HG03064 (cell line): ENCODE results near the gene SH3BGR.

ENCODE experiments used
- ATAC-seq: cut with Tn5 transposase; IDR thresholded peaks from one replicate; pipeline ENCODE4 v1.9.1; 2021; ENCODE audit warnings: low read depth; ENCODE audit not compliant: unreplicated experiment

Gene SH3BGR

GRCh38 chr21:39510240-39510639 lies 58.5 kb downstream of the SH3BGR start:
- ATAC-seq = no peak

DNA sequence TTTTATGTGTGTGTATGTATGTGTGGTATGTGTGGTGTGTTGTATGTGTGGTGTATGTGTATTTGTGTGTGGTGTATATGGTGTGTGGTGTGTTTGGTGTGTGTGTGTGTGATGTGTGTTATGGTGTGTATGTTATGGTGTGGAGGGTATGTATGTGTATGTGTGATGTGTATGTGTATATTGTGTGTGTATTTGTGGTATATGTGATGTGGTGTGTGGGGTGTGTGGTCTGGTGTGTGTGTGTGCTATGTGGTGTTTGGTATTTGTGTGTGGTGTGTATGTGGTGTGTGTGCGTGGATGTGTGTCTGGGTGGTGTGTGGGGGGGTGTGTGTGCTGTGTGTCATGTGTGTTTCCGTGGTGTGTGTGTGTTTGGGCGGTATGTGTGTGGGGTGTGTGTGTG lies 59.3 kb downstream of the SH3BGR start:
- no peak for ATAC-seq

- no peak for ATAC-seq
Measured at GRCh38 chr21:39513735-39514134, 62.0 kb downstream of the SH3BGR start.

DNA sequence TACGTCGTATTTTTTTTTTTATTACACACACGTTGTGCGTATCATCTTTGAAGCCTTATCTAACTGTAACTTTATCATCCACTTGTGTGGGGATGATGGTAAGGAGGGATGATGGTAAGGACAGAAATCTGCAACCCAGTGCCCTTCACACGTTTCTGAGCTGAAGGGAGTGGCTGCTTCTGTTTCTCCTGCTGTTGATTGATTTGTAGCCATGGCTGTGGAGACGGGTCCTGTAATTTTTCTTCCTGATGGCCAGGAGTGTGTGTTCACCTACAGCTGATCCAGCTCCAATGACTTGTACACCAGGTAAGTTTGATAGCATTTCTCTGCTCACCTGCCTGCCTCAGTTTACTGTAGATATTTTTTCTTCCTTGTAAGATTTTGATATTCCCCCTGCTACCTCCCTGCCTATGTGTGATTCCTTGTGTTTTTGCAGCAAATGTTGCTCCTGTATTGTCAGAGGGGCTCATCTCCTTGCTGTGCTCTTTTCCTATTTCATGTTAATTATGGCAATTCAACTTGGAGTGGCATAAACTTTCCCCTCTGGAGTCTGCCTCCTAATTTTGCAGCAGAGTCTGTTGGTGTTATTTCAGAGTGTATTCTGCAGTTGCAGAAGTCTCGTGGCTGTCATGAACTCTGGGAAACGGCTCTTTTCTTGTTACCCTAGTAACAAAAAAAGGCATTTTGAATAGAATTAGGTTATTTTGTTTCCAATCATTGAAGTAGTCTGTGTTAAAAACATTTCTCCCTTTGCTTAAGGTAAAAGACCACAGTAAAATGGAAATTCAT lies 64.1 kb downstream of the SH3BGR start:
- no peak for ATAC-seq

DNA sequence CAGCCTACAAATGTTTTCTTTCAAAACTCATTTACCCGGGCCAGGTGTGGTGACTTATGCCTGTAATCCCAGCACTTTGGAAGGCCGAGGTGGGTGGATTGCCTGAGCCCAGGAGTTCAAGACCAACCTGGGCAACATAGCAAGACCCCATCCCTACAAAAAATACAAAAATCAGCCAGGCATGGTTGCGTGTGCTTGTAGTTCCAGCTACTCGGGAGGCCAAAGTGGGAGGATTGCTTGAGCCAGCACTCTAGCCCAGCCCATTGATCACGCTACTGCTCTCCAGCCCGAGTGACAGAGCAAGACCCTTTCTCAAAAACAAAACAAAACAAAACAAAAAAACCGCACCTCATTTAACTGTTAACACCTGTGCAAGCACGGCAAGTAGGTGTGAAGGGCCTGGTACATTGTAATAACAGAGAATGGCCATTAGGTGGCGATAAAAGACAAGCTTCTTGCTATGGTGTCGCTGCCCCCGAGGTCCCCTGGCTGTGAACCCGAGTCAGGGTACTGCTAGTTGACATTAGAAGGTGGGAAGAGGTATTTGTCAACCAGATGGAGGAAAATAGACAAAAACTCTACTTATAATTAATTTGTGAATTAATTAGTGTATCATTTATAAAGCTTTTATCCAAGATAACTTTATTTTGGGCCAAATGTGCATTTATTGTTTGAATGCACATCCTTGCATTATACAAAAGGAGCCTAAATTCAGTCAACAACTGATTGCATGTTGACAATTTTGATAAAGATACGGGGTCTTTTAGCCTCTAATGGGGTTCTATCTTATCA lies 66.5 kb downstream of the SH3BGR start:
- no peak for ATAC-seq

GRCh38 chr21:39518847-39519210 lies 67.1 kb downstream of the SH3BGR start:
- ATAC-seq = no peak

DNA sequence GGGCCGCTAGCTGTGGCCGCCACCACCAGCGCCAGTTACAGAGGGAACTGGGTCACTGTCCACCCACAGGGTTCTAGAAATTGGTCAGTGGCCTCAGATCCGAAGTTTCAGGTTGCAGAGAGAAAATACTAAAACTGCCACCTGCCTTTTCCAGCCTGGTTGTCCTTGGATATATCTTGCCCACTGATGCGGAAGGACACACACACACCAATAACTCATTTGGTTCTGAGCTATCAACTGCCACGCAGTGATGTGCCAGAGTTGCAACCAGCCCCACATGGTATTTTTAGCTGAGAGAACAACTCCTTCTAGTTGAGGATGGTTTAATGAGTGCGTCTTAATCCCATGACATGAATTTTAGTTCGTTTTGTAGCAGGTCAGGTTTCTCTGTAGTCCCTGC lies 68.1 kb downstream of the SH3BGR start:
- no peak for ATAC-seq

- no peak for ATAC-seq
Measured at GRCh38 chr21:39523399-39523798, 71.6 kb downstream of the SH3BGR start.

GRCh38 chr21:39523915-39524314 lies 72.1 kb downstream of the SH3BGR start:
- ATAC-seq = no peak

DNA sequence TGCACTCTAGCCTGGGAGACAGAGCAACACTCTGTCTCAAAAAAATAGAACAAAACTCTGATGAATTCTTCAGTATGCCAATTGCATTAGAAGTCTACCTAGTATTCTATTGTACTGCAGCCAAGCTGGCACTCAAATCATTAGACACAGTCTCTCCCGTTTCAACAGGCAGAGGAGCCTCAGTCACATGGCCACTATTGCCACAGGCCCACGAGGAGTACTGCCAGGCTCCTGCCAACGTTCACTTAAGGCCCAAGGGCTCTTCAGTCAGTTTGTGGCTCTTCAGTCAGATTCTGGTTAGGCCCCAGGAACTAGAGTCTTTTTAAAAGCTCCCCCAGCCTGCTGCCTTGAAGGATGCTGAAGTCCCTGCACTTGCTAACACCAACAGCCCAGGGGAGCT lies 73.4 kb downstream of the SH3BGR start:
- no peak for ATAC-seq

- ATAC-seq = no peak
Measured at GRCh38 chr21:39525601-39526000, 73.8 kb downstream of the SH3BGR start.

DNA sequence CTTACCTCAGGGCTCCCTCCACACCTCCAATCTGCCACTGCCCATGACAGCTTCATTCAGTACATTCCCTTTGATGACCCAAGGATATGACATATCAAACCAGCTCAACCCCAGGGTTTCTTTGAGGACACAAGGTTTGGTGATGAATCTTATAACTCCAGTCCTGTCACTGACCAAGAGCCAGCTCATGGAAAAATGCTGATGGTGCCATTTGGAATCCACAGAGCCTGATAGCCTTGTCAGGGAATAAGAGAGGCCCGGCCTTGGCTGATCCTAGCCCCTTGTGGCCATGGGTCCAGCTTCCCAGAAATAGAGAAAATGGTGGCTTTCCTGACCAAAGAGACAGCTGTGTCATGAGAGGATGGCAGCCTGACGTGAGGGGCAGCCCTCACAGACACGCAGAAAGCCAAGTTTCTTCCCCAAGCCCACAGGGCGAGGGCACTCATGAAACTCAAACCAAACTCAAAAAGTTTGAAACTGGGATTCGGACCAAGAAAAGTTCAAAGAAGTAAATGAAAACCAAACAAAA lies 75.4 kb downstream of the SH3BGR start:
- ATAC-seq = no peak

GRCh38 chr21:39527664-39528381 lies 76.1 kb downstream of the SH3BGR start:
- no peak for ATAC-seq

DNA sequence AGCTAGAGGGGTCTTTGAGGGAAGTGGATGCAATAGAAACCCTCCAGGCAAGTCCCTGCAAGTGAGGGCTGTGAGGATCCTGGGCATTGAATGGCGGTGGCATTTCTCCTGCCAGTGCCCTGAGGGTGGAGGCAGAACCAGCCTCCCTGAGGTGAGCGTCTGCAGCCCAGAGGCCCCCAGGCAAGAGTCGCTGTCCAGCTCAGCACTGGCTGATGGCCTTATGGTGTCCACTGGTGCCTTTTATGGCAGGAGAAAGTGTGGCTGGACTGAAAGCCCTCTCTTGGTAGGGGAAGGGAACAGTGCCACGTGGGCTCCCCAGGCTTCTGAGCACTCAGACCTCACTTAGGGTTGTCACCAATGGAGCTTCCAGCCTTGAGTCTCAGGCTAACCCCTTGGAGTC lies 77.3 kb downstream of the SH3BGR start:
- no peak for ATAC-seq

GRCh38 chr21:39531064-39531463 lies 79.3 kb downstream of the SH3BGR start:
- no peak for ATAC-seq

DNA sequence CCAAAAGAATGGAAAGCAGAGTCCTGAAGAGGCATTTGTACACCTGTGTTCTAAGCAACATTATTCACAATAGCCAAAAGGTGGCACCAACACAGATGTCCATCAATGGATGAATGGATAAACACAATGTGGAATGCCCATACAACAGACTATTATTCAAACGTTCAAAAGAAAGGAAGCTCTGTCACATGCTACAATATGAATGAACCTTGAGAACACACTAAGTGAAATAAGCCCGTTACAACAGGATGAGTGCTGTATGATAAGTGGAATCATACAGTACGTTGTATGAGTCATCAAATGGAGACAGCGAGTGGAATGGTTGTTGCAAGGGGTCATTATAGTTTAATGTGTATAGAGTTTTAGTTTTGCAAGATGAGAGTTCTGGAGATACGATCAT lies 80.1 kb downstream of the SH3BGR start:
- ATAC-seq = no peak

- no peak for ATAC-seq
Measured at GRCh38 chr21:39533545-39534380, 82.0 kb downstream of the SH3BGR start.

GRCh38 chr21:39535646-39536437 lies 84.1 kb downstream of the SH3BGR start:
- no peak for ATAC-seq

GRCh38 chr21:39536835-39537234 lies 85.1 kb downstream of the SH3BGR start:
- ATAC-seq = no peak
